Muscle of back (tissue), 11 donors: ENCODE data around the gene MUC4. TPM values are rescaled to one million over a fixed set of nuclear protein-coding genes. Genes with fewer than 3 reads are reported as not detected.
"Not testable (repeated sequence)": the region's sequence is repeated elsewhere in the genome, so short reads cannot be mapped to it uniquely, and the experiment has no call there.

Source experiments
- DNase-seq, 3 donors: peaks; one replicate each; pipeline versions ENCODE4 v3.0.0 to v3.0.0-alpha.2; 2013
- polyA plus RNA-seq, 10 donors: library from polyadenylated mRNA; unstranded; fragments of 120-200 nt; gene quantifications; one replicate each; pipeline ENCODE4 v1.2.1, GENCODE V29; 2013; ENCODE audit not compliant: insufficient read length in 10 of 10

The MUC4 gene
- polyA plus RNA-seq, 10 donors, result 0.30 to 2.0 (median 0.69) TPM

GRCh38 chr3:195717416-195717815 lies 94.3 kb downstream of the MUC4 start:
- no peak for DNase-seq

GRCh38 chr3:195715583-195716266 lies 96.0 kb downstream of the MUC4 start:
- no peak for DNase-seq

GRCh38 chr3:195715134-195715533 lies 96.6 kb downstream of the MUC4 start:
- DNase-seq, result no peak

GRCh38 chr3:195714380-195715011 lies 97.2 kb downstream of the MUC4 start:
- no peak for DNase-seq

- DNase-seq, result not testable (repeated sequence)
These were observed 98.6 kb downstream of the MUC4 start for GRCh38 chr3:195713150-195713549.

- DNase-seq, result not testable (repeated sequence)
These were observed 99.2 kb downstream of the MUC4 start for GRCh38 chr3:195712535-195712910.

GRCh38 chr3:195711813-195712534 lies 99.8 kb downstream of the MUC4 start:
- no peak for DNase-seq

GRCh38 chr3:195711091-195711812 lies 100.5 kb downstream of the MUC4 start:
- DNase-seq, result not testable (repeated sequence)

GRCh38 chr3:195710126-195710905 lies 101.4 kb downstream of the MUC4 start:
- DNase-seq, result not testable (repeated sequence)

- no peak for DNase-seq
These were observed 102.0 kb downstream of the MUC4 start for GRCh38 chr3:195709676-195710085.

- no peak for DNase-seq
These were observed 102.9 kb downstream of the MUC4 start for GRCh38 chr3:195708626-195709481.

- no peak for DNase-seq
These were observed 103.7 kb downstream of the MUC4 start for GRCh38 chr3:195708061-195708460.

- DNase-seq, result no peak
These were observed 106.4 kb downstream of the MUC4 start for GRCh38 chr3:195705081-195705991.

- no peak for DNase-seq
These were observed 107.2 kb downstream of the MUC4 start for GRCh38 chr3:195704433-195704999.

GRCh38 chr3:195703776-195704175 lies 108.0 kb downstream of the MUC4 start:
- DNase-seq, result no peak

GRCh38 chr3:195701042-195701915 lies 110.5 kb downstream of the MUC4 start:
- DNase-seq, result no peak

GRCh38 chr3:195700319-195700718 lies 111.4 kb downstream of the MUC4 start:
- peak in 1 of 3 donors; percentile 3 for DNase-seq

GRCh38 chr3:195699860-195700259 lies 111.9 kb downstream of the MUC4 start:
- peak in 1 of 3 donors; percentile 35 for DNase-seq
